GM10266 (cell line): ENCODE results near the gene VDAC1.

Source experiments
- DNase-seq: peaks from one replicate; pipeline ENCODE4 v3.0.0; 2012; ENCODE audit errors: extremely low spot score
- CTCF ChIP-seq: IDR thresholded peaks from 2 replicates; pipeline ENCODE4 v1.5.1; 2012; ENCODE audit warnings: mild to moderate bottlenecking, low read depth; ENCODE audit not compliant: control insufficient read depth, insufficient read depth; ENCODE audit errors: missing control alignments

The VDAC1 gene

GRCh38 chr5:134046801-134047686 lies 42.3 kb upstream of the VDAC1 start:
- TF ChIP-seq CTCF: no peak
- no peak for DNase-seq

- no peak for TF ChIP-seq CTCF
- no peak for DNase-seq
These were observed 41.6 kb upstream of the VDAC1 start for GRCh38 chr5:134046330-134046729.

DNA sequence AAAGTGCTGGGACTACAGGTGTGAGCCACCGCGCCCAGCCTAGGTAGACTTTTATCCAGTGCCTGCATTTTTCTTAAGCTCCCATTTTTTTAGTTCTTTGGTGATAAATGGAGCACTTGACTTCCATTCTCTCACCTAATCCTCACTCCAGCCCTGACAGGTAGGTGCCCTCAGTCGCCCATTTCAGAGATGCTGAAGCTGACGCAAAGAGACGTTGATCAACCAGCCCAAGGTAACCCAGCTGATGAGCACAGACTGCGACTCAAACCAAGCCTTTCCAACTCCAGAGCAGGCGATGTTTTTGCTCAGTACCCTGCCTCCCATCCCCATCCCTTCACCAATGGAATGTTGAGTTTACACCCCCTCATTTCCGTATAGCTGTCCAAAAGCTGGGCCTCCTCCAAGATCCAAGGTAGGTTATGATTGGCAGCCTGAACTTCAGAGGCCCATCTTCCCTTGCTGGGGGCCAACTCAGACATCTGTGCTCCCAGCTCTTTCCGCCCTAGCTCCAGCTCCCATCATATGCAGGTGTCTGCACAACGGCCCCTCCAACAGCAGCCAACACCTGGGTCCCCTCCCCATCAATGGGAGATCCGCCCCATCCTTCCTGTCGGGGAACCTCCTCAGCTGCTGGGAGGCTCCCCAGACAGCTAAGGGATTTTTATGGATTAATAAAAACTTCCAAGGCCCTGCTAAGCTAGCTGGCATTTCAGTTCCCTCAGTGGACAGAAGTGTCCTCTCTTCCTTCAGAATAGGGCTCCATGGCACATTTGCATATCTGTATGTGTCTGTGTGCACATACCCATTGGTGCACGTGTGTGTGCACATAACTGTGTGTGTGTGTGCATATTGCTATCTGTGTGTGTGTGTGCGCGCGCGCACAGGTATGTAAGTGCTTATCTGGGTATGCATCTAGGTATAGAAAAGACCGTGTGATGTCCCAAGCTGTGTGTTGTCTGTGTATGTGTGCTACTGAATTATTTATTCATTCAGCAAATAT lies 39.3 kb upstream of the VDAC1 start:
- TF ChIP-seq CTCF: no peak
- DNase-seq: no peak

GRCh38 chr5:134041570-134042411 lies 37.0 kb upstream of the VDAC1 start:
- peak; percentile 59 for DNase-seq
- TF ChIP-seq CTCF: no peak

DNA sequence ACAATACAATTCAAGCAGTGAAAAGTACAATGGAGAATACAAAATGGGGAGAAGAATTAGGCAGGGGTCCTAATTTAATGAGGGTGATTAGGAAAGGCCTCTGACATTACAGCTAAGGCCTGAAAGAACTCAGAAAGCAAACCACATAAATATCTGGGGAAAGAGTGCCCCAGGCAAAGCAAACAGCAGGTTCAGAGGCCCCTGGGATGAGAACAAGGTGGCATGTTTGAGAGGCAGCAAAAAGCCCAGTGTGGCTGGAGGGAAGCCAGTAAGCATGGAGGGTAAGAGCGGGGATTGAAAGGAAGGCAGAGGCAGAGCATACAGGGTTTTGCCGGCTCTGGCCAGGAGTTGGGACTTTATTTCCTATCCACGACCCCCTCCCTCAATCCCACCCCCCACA lies 33.4 kb upstream of the VDAC1 start:
- DNase-seq: no peak

More for the DNA sequence above, 33.4 kb upstream of the VDAC1 start:
- TF ChIP-seq CTCF: no peak
